RWPE2 (cell line): ENCODE results near the gene VWA3B.
"Not testable (repeated sequence)": the region's sequence is repeated elsewhere in the genome, so short reads cannot be mapped to it uniquely, and the experiment has no call there.

Experiments
- ATAC-seq: fragments of 200-7000 bp; cut with Tn5 transposase; 3 replicates; pipeline ENCODE4 v1.9.1; 2021; ENCODE audit warnings: low read depth
- DNase-seq: peaks from one replicate; pipeline ENCODE4 v3.0.0-alpha.2; 2020; ENCODE audit warnings: low spot score
- H3K27ac ChIP-seq: fragments of 450-650 bp; 2 replicates; pipeline ENCODE4 v1.5.1; 2017; ENCODE audit warnings: mild to moderate bottlenecking; ENCODE audit not compliant: poor library complexity, severe bottlenecking
- H3K27me3 ChIP-seq: fragments of 250-450 bp; sonication (Bioruptor Pico); 2 replicates; pipeline ENCODE4 v1.5.1; 2021; ENCODE audit warnings: mild to moderate bottlenecking, moderate library complexity; ENCODE audit not compliant: insufficient read depth, poor library complexity, severe bottlenecking
- H3K36me3 ChIP-seq: fragments of 250-450 bp; sonication (Bioruptor Pico); 2 replicates; pipeline ENCODE4 v1.5.1; 2020; ENCODE audit warnings: low read depth, mild to moderate bottlenecking, moderate library complexity
- H3K4me1 ChIP-seq: fragments of 250-450 bp; sonication (Bioruptor Pico); 2 replicates; pipeline ENCODE4 v1.5.1; 2021; ENCODE audit warnings: mild to moderate bottlenecking, moderate library complexity; ENCODE audit not compliant: insufficient read depth, poor library complexity, severe bottlenecking
- H3K4me3 ChIP-seq: fragments of 250-450 bp; sonication (Bioruptor Pico); 2 replicates; pipeline ENCODE4 v1.5.1; 2021; ENCODE audit warnings: mild to moderate bottlenecking, moderate library complexity; ENCODE audit not compliant: severe bottlenecking
- H3K9me3 ChIP-seq: fragments of 250-450 bp; sonication (Bioruptor Pico); 2 replicates; pipeline ENCODE4 v1.5.1; 2021; ENCODE audit warnings: mild to moderate bottlenecking, moderate library complexity; ENCODE audit not compliant: severe bottlenecking
- CTCF ChIP-seq: fragments of 450-650 bp; IDR thresholded peaks from one replicate; pipeline ENCODE4 v1.5.1; 2017; ENCODE audit warnings: mild to moderate bottlenecking, moderate library complexity; ENCODE audit not compliant: poor library complexity, severe bottlenecking

VWA3B gene

GRCh38 chr2:98314251-98314650 lies 227.3 kb downstream of the VWA3B start:
- no peaks in the 10 kb centered on the region for H3K4me1 ChIP-seq
- no peak for TF ChIP-seq CTCF
- ATAC-seq, result no peak
- no peak overlapping the region for H3K27ac ChIP-seq
- no peaks in the 10 kb centered on the region for H3K36me3 ChIP-seq
- no peaks in the 10 kb centered on the region for H3K27me3 ChIP-seq
- no peak overlapping the region for H3K4me3 ChIP-seq
- no peak for DNase-seq
- H3K9me3 ChIP-seq, result no peaks in the 10 kb centered on the region

- no peaks in the 10 kb centered on the region for H3K27me3 ChIP-seq
- H3K9me3 ChIP-seq, result no peaks in the 10 kb centered on the region
- no peak for TF ChIP-seq CTCF
- no peaks in the 10 kb centered on the region for H3K4me1 ChIP-seq
- H3K4me3 ChIP-seq, result no peak overlapping the region
- ATAC-seq (no peak), DNase-seq (no peak)
- H3K36me3 ChIP-seq, result no peaks in the 10 kb centered on the region
- no peak overlapping the region for H3K27ac ChIP-seq
Measured at GRCh38 chr2:98315957-98316356, 229.0 kb downstream of the VWA3B start.

DNA sequence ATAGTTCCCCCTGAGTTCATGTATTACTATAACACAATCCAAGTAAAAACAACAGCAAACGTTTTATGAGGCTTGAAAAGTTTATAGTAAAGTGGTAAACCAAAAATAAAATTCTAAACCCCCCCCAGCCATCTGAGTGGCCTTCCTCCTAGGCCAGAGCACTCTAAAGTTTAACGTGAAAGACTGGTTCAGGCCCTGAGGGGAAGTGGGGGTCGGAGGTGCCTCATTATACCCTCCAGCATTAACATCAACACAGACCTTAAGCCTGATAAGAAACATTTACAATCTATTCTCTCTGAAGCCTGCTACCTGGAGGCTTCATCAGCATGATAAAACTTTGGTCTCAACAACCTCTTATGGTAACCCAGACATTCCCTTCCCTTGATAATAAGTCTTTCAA lies 230.2 kb downstream of the VWA3B start:
- Histone ChIP-seq H3K27ac (no peak overlapping the region), H3K9me3 (peaks cover 1% of the 10 kb centered on the region), H3K4me3 (no peak overlapping the region), H3K36me3 (no peaks in the 10 kb centered on the region), H3K27me3 (no peaks in the 10 kb centered on the region), H3K4me1 (no peaks in the 10 kb centered on the region)
- ATAC-seq (no peak), DNase-seq (no peak)
- TF ChIP-seq CTCF, result no peak

GRCh38 chr2:98320171-98320570 lies 233.2 kb downstream of the VWA3B start:
- H3K27ac ChIP-seq, ATAC-seq, H3K4me1 ChIP-seq, H3K9me3 ChIP-seq, DNase-seq, H3K4me3 ChIP-seq, H3K27me3 ChIP-seq, H3K36me3 ChIP-seq: not testable (repeated sequence)

- Histone ChIP-seq H3K4me1 (no peaks in the 10 kb centered on the region), H3K27ac (no peak overlapping the region), H3K9me3 (peaks cover 1% of the 10 kb centered on the region), H3K4me3 (no peak overlapping the region), H3K27me3 (no peaks in the 10 kb centered on the region), H3K36me3 (no peaks in the 10 kb centered on the region)
- ATAC-seq (no peak), DNase-seq (no peak)
- TF ChIP-seq CTCF, result no peak
Measured at GRCh38 chr2:98324181-98324580, 237.2 kb downstream of the VWA3B start.
